Mononuclear cell (primary cell): ENCODE measurements around the gene C7orf33. TPM values are rescaled to one million over a fixed set of nuclear protein-coding genes. Genes with fewer than 3 reads are reported as not detected.
"Not testable (repeated sequence)": the region's sequence is repeated elsewhere in the genome, so short reads cannot be mapped to it uniquely, and the experiment has no call there.

Experiments used
- H3K27me3 ChIP-seq: 2 replicates; pipeline ENCODE4 v1.6.0; 2011; ENCODE audit warnings: low read length, control low read depth; ENCODE audit not compliant: insufficient read depth
- H3K4me1 ChIP-seq: 2 replicates; pipeline ENCODE4 v1.5.1; 2011; ENCODE audit warnings: mild to moderate bottlenecking, low read length, control low read depth; ENCODE audit not compliant: insufficient read depth
- H3K4me3 ChIP-seq: 2 replicates; pipeline ENCODE4 v1.5.1; 2011; ENCODE audit warnings: mild to moderate bottlenecking, low read length, moderate library complexity
- H3K9me3 ChIP-seq: 2 replicates; pipeline ENCODE4 v1.5.1; 2011; ENCODE audit warnings: low read depth, mild to moderate bottlenecking, control low read depth, low read length
- total RNA-seq: library from RNA; depleted of rRNA; stranded (reverse); fragments of >200 nt; gene quantifications from one replicate; pipeline ENCODE4 v1.2.3, GENCODE V29; 2012

C7orf33 gene
- total RNA-seq, result not detected

- H3K9me3 ChIP-seq, result no peaks in the 10 kb centered on the region
- no peak within 1 kb of the TSS for H3K4me3 ChIP-seq
- no peaks in the 10 kb centered on the region for H3K27me3 ChIP-seq
- H3K4me1 ChIP-seq, result no peaks in the 10 kb centered on the region
Observed at GRCh38 chr7:148590471-148590870, at the start of gene C7orf33. TSS of gene C7orf33 (plus strand) at chr7:148590766. CDS start at chr7:148590926, 160 bp downstream.

GRCh38 chr7:148541891-148542504 is 48.6 kb upstream of the C7orf33 start:
- Histone ChIP-seq H3K27me3 (no peaks in the 10 kb centered on the region), H3K4me3 (no peak overlapping the region), H3K4me1 (no peaks in the 10 kb centered on the region), H3K9me3 (no peaks in the 10 kb centered on the region)

- Histone ChIP-seq H3K4me3 (no peak overlapping the region), H3K4me1 (no peaks in the 10 kb centered on the region), H3K27me3 (no peaks in the 10 kb centered on the region), H3K9me3 (no peaks in the 10 kb centered on the region)
Observed at GRCh38 chr7:148543302-148543701, 47.3 kb upstream of the C7orf33 start.

- no peak overlapping the region for H3K4me3 ChIP-seq
Observed at GRCh38 chr7:148545172-148545571, 45.4 kb upstream of the C7orf33 start.

GRCh38 chr7:148545932-148546331 is 44.6 kb upstream of the C7orf33 start:
- Histone ChIP-seq H3K27me3 (no peaks in the 10 kb centered on the region), H3K9me3 (no peaks in the 10 kb centered on the region), H3K4me3 (no peak overlapping the region), H3K4me1 (no peaks in the 10 kb centered on the region)

More at GRCh38 chr7:148545172-148545571, 45.4 kb upstream of the C7orf33 start:
- Histone ChIP-seq H3K9me3 (no peaks in the 10 kb centered on the region), H3K27me3 (no peaks in the 10 kb centered on the region), H3K4me1 (no peaks in the 10 kb centered on the region)

GRCh38 chr7:148546857-148547256 is 43.7 kb upstream of the C7orf33 start:
- Histone ChIP-seq H3K4me1 (no peaks in the 10 kb centered on the region), H3K4me3 (no peak overlapping the region), H3K9me3 (no peaks in the 10 kb centered on the region)

GRCh38 chr7:148547951-148548350 is 42.6 kb upstream of the C7orf33 start:
- no peak overlapping the region for H3K4me3 ChIP-seq
- no peaks in the 10 kb centered on the region for H3K27me3 ChIP-seq
- H3K9me3 ChIP-seq, result no peaks in the 10 kb centered on the region
- H3K4me1 ChIP-seq, result no peaks in the 10 kb centered on the region

More at GRCh38 chr7:148546857-148547256, 43.7 kb upstream of the C7orf33 start:
- no peaks in the 10 kb centered on the region for H3K27me3 ChIP-seq

GRCh38 chr7:148553979-148554378 is 36.6 kb upstream of the C7orf33 start:
- Histone ChIP-seq H3K4me1 (no peaks in the 10 kb centered on the region), H3K4me3 (no peak overlapping the region), H3K27me3 (peaks cover 2% of the 10 kb centered on the region), H3K9me3 (no peaks in the 10 kb centered on the region)

- Histone ChIP-seq H3K4me1 (no peaks in the 10 kb centered on the region), H3K27me3 (peaks cover 2% of the 10 kb centered on the region), H3K4me3 (no peak overlapping the region), H3K9me3 (no peaks in the 10 kb centered on the region)
Observed at GRCh38 chr7:148556892-148557291, 33.7 kb upstream of the C7orf33 start.

- peaks cover 7% of the 10 kb centered on the region for H3K4me1 ChIP-seq
- H3K27me3 ChIP-seq, result peaks cover 2% of the 10 kb centered on the region
- H3K9me3 ChIP-seq, result no peaks in the 10 kb centered on the region
- H3K4me3 ChIP-seq, result no peak overlapping the region
Observed at GRCh38 chr7:148558914-148559313, 31.7 kb upstream of the C7orf33 start.

- Histone ChIP-seq H3K4me3 (no peak overlapping the region), H3K27me3 (peaks cover 2% of the 10 kb centered on the region), H3K9me3 (no peaks in the 10 kb centered on the region), H3K4me1 (peaks cover 20% of the 10 kb centered on the region)
Observed at GRCh38 chr7:148561099-148561498, 29.5 kb upstream of the C7orf33 start.

- peaks cover 20% of the 10 kb centered on the region for H3K4me1 ChIP-seq
- no peaks in the 10 kb centered on the region for H3K27me3 ChIP-seq
- H3K4me3 ChIP-seq, result no peak overlapping the region
- H3K9me3 ChIP-seq, result no peaks in the 10 kb centered on the region
Observed at GRCh38 chr7:148563583-148564274, 26.8 kb upstream of the C7orf33 start.

GRCh38 chr7:148564275-148564951 is 26.2 kb upstream of the C7orf33 start:
- not testable (repeated sequence) for H3K27me3 ChIP-seq, H3K4me3 ChIP-seq, H3K9me3 ChIP-seq
- peaks cover 20% of the 10 kb centered on the region for H3K4me1 ChIP-seq

GRCh38 chr7:148566736-148567135 is 23.8 kb upstream of the C7orf33 start:
- peaks cover 20% of the 10 kb centered on the region for H3K4me1 ChIP-seq
- no peaks in the 10 kb centered on the region for H3K27me3 ChIP-seq
- no peaks in the 10 kb centered on the region for H3K9me3 ChIP-seq
- no peak overlapping the region for H3K4me3 ChIP-seq

- H3K9me3 ChIP-seq, result no peaks in the 10 kb centered on the region
- H3K4me3 ChIP-seq, result no peak overlapping the region
- no peaks in the 10 kb centered on the region for H3K27me3 ChIP-seq
- H3K4me1 ChIP-seq, result peaks cover 20% of the 10 kb centered on the region
Observed at GRCh38 chr7:148567524-148567923, 23.0 kb upstream of the C7orf33 start.
